HEK293 (cell line): ENCODE measurements around the gene DLD.

ENCODE experiments used
- CTCF ChIA-PET: fragments of 350-600 bp; formaldehyde crosslinking; extraction: SDS; loops from one replicate; lab custom pipeline; 2021; ENCODE audit warnings: antibody characterized with exemption; lab: Yijun Ruan, JAX
- POLR2A ChIA-PET: fragments of 300-600 bp; formaldehyde crosslinking; extraction: SDS; loops from one replicate; lab custom pipeline; 2020; ENCODE audit warnings: antibody characterized with exemption, inconsistent platforms; lab: Yijun Ruan, JAX
- H3K27ac ChIP-seq: fragments of 200-500 bp; sonication (Bioruptor generic); 2 replicates; pipeline ENCODE4 v1.5.1; 2014; ENCODE audit warnings: low read depth, low read length, control low read depth, inconsistent platforms; ENCODE audit errors: extremely low read depth
- H3K36me3 ChIP-seq, 2 experiments: fragments of 200-500 bp in 1 of 2; sonication (Bioruptor generic) in 1 of 2; 1 replicate in 1 of 2; 2 replicates in 1 of 2; pipeline ENCODE4 v1.5.1; 2014 to 2017; ENCODE audit warnings: inconsistent platforms in 2 of 2, low read length in 2 of 2; ENCODE audit not compliant: control insufficient read depth in 2 of 2, insufficient read depth in 1 of 2
- H3K4me1 ChIP-seq: fragments of 200-500 bp; sonication (Bioruptor generic); 2 replicates; pipeline ENCODE4 v1.5.1; 2014; ENCODE audit warnings: mild to moderate bottlenecking, low read length, inconsistent platforms; ENCODE audit not compliant: control insufficient read depth, insufficient read depth
- H3K4me3 ChIP-seq: 2 replicates; pipeline ENCODE4 v1.5.1; 2011; ENCODE audit warnings: low read depth, mild to moderate bottlenecking, control low read depth, low read length, moderate library complexity
- H3K9me3 ChIP-seq: fragments of 200-500 bp; sonication (Bioruptor generic); 2 replicates; pipeline ENCODE4 v1.5.1; 2014; ENCODE audit warnings: low read depth, low read length, inconsistent platforms; ENCODE audit not compliant: control insufficient read depth, insufficient read depth
- FEZF1 ChIP-seq: fragments of 450-650 bp; formaldehyde crosslinking; IDR thresholded peaks from 2 replicates; pipeline ENCODE4 v1.5.1; 2016; ENCODE audit warnings: missing biosample characterization, missing genetic modification characterization
- GLIS2 ChIP-seq: fragments of 450-650 bp; formaldehyde crosslinking; IDR thresholded peaks from 2 replicates; pipeline ENCODE4 v1.5.1; 2016; ENCODE audit warnings: missing biosample characterization, missing genetic modification characterization
- HOXD13 ChIP-seq: sonication (generic); formaldehyde crosslinking; IDR thresholded peaks from 2 replicates; pipeline ENCODE4 v1.8.0; 2022; ENCODE audit warnings: missing genetic modification reagents, borderline replicate concordance
- IKZF3 ChIP-seq: fragments of 450-650 bp; IDR thresholded peaks from 2 replicates; pipeline ENCODE4 v1.5.0; 2018; ENCODE audit warnings: missing biosample characterization, mild to moderate bottlenecking, missing genetic modification characterization, moderate library complexity
- OVOL3 ChIP-seq: fragments of 450-650 bp; formaldehyde crosslinking; IDR thresholded peaks from 2 replicates; pipeline ENCODE4 v1.5.1; 2016; ENCODE audit warnings: missing biosample characterization, missing genetic modification characterization
- TCF7L2 ChIP-seq: IDR thresholded peaks from 2 replicates; pipeline ENCODE4 v1.6.1; 2011; ENCODE audit warnings: low read depth, mild to moderate bottlenecking, inconsistent platforms, low read length, moderate library complexity, borderline replicate concordance
- ZBTB20 ChIP-seq: fragments of 450-650 bp; formaldehyde crosslinking; IDR thresholded peaks from 2 replicates; pipeline ENCODE4 v1.5.1; 2016; ENCODE audit warnings: missing biosample characterization, missing genetic modification characterization
- ZBTB44 ChIP-seq: fragments of 450-650 bp; IDR thresholded peaks from 2 replicates; pipeline ENCODE4 v1.5.1; 2018; ENCODE audit warnings: missing biosample characterization, mild to moderate bottlenecking, missing genetic modification characterization
- ZNF148 ChIP-seq: fragments of 450-650 bp; formaldehyde crosslinking; IDR thresholded peaks from 2 replicates; pipeline ENCODE4 v1.5.0; 2017; ENCODE audit warnings: missing biosample characterization, missing genetic modification characterization, borderline replicate concordance
- ZNF174 ChIP-seq: fragments of 450-650 bp; formaldehyde crosslinking; IDR thresholded peaks from 2 replicates; pipeline ENCODE4 v1.5.0; 2017; ENCODE audit warnings: missing biosample characterization, mild to moderate bottlenecking, missing genetic modification characterization
- ZNF324 ChIP-seq: fragments of 450-650 bp; formaldehyde crosslinking; IDR thresholded peaks from 2 replicates; pipeline ENCODE4 v1.5.1; 2016; ENCODE audit warnings: missing biosample characterization, missing genetic modification characterization
- ZNF366 ChIP-seq: fragments of 450-650 bp; formaldehyde crosslinking; conservative IDR thresholded peaks from 2 replicates; pipeline ENCODE4 v1.5.1; 2016; ENCODE audit warnings: missing biosample characterization, missing genetic modification characterization
- ZNF398 ChIP-seq: fragments of 450-650 bp; formaldehyde crosslinking; IDR thresholded peaks from 2 replicates; pipeline ENCODE4 v1.5.1; 2017; ENCODE audit warnings: missing biosample characterization, missing genetic modification characterization
- ZNF549 ChIP-seq: fragments of 450-650 bp; IDR thresholded peaks from 2 replicates; pipeline ENCODE4 v1.5.1; 2018; ENCODE audit warnings: missing biosample characterization, missing genetic modification characterization, mild to moderate bottlenecking, inconsistent platforms, moderate library complexity
- ZNF596 ChIP-seq: fragments of 450-650 bp; IDR thresholded peaks from 2 replicates; pipeline ENCODE4 v1.5.0; 2018; ENCODE audit warnings: missing biosample characterization, mild to moderate bottlenecking, missing genetic modification characterization, moderate library complexity
- ZNF610 ChIP-seq: fragments of 450-650 bp; formaldehyde crosslinking; IDR thresholded peaks from 2 replicates; pipeline ENCODE4 v1.5.1; 2016; ENCODE audit warnings: missing biosample characterization, missing genetic modification characterization, borderline replicate concordance
- ZNF623 ChIP-seq: fragments of 450-650 bp; formaldehyde crosslinking; IDR thresholded peaks from 2 replicates; pipeline ENCODE4 v1.5.1; 2016; ENCODE audit warnings: missing biosample characterization, missing genetic modification characterization
- ZNF747 ChIP-seq: fragments of 450-650 bp; formaldehyde crosslinking; IDR thresholded peaks from 2 replicates; pipeline ENCODE4 v1.5.1; 2016; ENCODE audit warnings: missing biosample characterization, missing genetic modification characterization
- TF ChIP-seq, protein P1 (sequence below): fragments of 450-650 bp; formaldehyde crosslinking; IDR thresholded peaks from 2 replicates; pipeline ENCODE4 v1.5.1; 2016; ENCODE audit warnings: missing biosample characterization, missing genetic modification characterization, borderline replicate concordance
- TF ChIP-seq, protein P2 (sequence below): fragments of 450-650 bp; formaldehyde crosslinking; IDR thresholded peaks from 2 replicates; pipeline ENCODE4 v1.5.1; 2016; ENCODE audit warnings: missing biosample characterization, missing genetic modification characterization
- TF ChIP-seq, protein P3 (sequence below): fragments of 450-650 bp; formaldehyde crosslinking; IDR thresholded peaks from 2 replicates; pipeline ENCODE4 v1.5.1; 2016; ENCODE audit warnings: missing biosample characterization, missing genetic modification characterization

DLD gene

GRCh38 chr7:107922886-107923285, 31.9 kb downstream of the DLD start (continued):
- TF ChIP-seq, protein P1, sequence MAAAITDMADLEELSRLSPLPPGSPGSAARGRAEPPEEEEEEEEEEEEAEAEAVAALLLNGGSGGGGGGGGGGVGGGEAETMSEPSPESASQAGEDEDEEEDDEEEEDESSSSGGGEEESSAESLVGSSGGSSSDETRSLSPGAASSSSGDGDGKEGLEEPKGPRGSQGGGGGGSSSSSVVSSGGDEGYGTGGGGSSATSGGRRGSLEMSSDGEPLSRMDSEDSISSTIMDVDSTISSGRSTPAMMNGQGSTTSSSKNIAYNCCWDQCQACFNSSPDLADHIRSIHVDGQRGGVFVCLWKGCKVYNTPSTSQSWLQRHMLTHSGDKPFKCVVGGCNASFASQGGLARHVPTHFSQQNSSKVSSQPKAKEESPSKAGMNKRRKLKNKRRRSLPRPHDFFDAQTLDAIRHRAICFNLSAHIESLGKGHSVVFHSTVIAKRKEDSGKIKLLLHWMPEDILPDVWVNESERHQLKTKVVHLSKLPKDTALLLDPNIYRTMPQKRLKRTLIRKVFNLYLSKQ (tag by site-specific recombination) = no peak
- no peak for TF ChIP-seq IKZF3 (tag by site-specific recombination)
- TF ChIP-seq ZNF596 (tag by site-specific recombination) = no peak
- no peak for TF ChIP-seq ZNF148 (tag by site-specific recombination)
- no peak for TF ChIP-seq GLIS2 (tag by site-specific recombination)
- TF ChIP-seq ZNF610 (tag by site-specific recombination) = no peak
- no peak for TF ChIP-seq ZNF366 (tag by site-specific recombination)
- TF ChIP-seq, protein P2, sequence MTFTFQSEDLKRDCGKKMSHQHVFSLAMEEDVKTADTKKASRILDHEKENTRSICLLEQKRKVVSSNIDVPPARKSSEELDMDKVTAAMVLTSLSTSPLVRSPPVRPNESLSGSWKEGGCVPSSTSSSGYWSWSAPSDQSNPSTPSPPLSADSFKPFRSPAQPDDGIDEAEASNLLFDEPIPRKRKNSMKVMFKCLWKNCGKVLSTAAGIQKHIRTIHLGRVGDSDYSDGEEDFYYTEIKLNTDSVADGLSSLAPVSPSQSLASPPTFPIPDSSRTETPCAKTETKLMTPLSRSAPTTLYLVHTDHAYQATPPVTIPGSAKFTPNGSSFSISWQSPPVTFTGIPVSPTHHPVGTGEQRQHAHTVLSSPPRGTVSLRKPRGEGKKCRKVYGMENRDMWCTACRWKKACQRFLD = no peak
- no peak for TF ChIP-seq ZBTB44 (tag by site-specific recombination)
- TF ChIP-seq, all 188 proteins: peak for 0

- peaks cover 47 to 69% of the 10 kb centered on the region in 2 experiments for H3K36me3 ChIP-seq
- no peak overlapping the region for H3K4me3 ChIP-seq
- H3K27ac ChIP-seq = no peak overlapping the region
- no peaks in the 10 kb centered on the region for H3K9me3 ChIP-seq
- peaks cover 7% of the 10 kb centered on the region; the same call in 1 of the 2 replicates for H3K4me1 ChIP-seq
- POLR2A ChIA-PET = no interaction called here
- CTCF ChIA-PET = no interaction called here
- no peak for TF ChIP-seq HOXD13 (CRISPR knock-in tag)
These were observed 34.0 kb downstream of the DLD start for GRCh38 chr7:107924841-107925504.

GRCh38 chr7:107926481-107926880, 35.5 kb downstream of the DLD start:
- no peaks in the 10 kb centered on the region for H3K4me1 ChIP-seq
- POLR2A ChIA-PET = interaction anchor here (0.6 kb wide), 1 partner anchor 170 kb away, joined by 4 read pairs; no protein-coding TSS in a partner anchor
- TF ChIP-seq ZNF610 (tag by site-specific recombination) (no peak), FEZF1 (tag by site-specific recombination) (no peak), ZNF174 (no peak), ZNF549 (tag by site-specific recombination) (no peak), ZNF398 (tag by site-specific recombination) (no peak), ZNF623 (no peak), OVOL3 (tag by site-specific recombination) (no peak), ZBTB20 (tag by site-specific recombination) (no peak), ZNF324 (tag by site-specific recombination) (no peak), ZNF747 (tag by site-specific recombination) (no peak), TCF7L2 (no peak)
- TF ChIP-seq, protein P3, sequence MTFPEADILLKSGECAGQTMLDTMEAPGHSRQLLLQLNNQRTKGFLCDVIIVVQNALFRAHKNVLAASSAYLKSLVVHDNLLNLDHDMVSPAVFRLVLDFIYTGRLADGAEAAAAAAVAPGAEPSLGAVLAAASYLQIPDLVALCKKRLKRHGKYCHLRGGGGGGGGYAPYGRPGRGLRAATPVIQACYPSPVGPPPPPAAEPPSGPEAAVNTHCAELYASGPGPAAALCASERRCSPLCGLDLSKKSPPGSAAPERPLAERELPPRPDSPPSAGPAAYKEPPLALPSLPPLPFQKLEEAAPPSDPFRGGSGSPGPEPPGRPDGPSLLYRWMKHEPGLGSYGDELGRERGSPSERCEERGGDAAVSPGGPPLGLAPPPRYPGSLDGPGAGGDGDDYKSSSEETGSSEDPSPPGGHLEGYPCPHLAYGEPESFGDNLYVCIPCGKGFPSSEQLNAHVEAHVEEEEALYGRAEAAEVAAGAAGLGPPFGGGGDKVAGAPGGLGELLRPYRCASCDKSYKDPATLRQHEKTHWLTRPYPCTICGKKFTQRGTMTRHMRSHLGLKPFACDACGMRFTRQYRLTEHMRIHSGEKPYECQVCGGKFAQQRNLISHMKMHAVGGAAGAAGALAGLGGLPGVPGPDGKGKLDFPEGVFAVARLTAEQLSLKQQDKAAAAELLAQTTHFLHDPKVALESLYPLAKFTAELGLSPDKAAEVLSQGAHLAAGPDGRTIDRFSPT = no peak
- CTCF ChIA-PET = no interaction called here
- peaks cover 58 to 81% of the 10 kb centered on the region in 2 experiments for H3K36me3 ChIP-seq
- H3K9me3 ChIP-seq = no peaks in the 10 kb centered on the region
- H3K27ac ChIP-seq = no peak overlapping the region
- no peak overlapping the region for H3K4me3 ChIP-seq
